ENCODE measurements around the gene DUSP22.

The DUSP22 gene

GRCh38 chr6:315921-316752, 23.9 kb downstream of the DUSP22 start:
- H2BK12ac ChIP-seq (ENCODE audit: low read length in 2 of 2) = no peak overlapping the region
- no peak overlapping the region for H3K4ac ChIP-seq (ENCODE audit: low read depth in 1 of 2, low read length in 2 of 2)
- peaks cover 0 to 4% of the 10 kb centered on the region in 2 experiments for H3K27me3 ChIP-seq (ENCODE audit: control insufficient read depth in 1 of 2, insufficient read depth in 1 of 2, low read length in 2 of 2)
- H2AK5ac ChIP-seq (ENCODE audit: low read length, severe bottlenecking) = no peak overlapping the region
- H3K4me3 ChIP-seq (ENCODE audit: insufficient read depth in 1 of 2, low read depth in 1 of 2, low read length in 2 of 2) = no peak overlapping the region
- DNase-seq = no peak
- no peak overlapping the region for H2BK15ac ChIP-seq (ENCODE audit: low read depth, poor library complexity, severe bottlenecking)
- H3K23ac ChIP-seq (ENCODE audit: low read length in 2 of 2) = no peak overlapping the region
- H3K27ac ChIP-seq (ENCODE audit: low read length, poor library complexity, severe bottlenecking) = no peak overlapping the region
- H2BK120ac ChIP-seq (ENCODE audit: low read depth, low read length) = no peak overlapping the region
- H3K9me3 ChIP-seq (ENCODE audit: control insufficient read depth, low read length) = no peaks in the 10 kb centered on the region
- no peak overlapping the region for H2AFZ ChIP-seq (ENCODE audit: low read depth, low read length)
- peaks cover 20% of the 10 kb centered on the region for H3K79me1 ChIP-seq (replicated peaks; ENCODE audit: low read length, poor library complexity, severe bottlenecking)
- no peak overlapping the region for H3K18ac ChIP-seq (ENCODE audit: low read depth in 1 of 2, low read length in 2 of 2)
- no peak overlapping the region for H4K91ac ChIP-seq (ENCODE audit: low read length)
- H2BK5ac ChIP-seq (ENCODE audit: low read depth, low read length, poor library complexity, severe bottlenecking) = no peak overlapping the region
- no peak overlapping the region for H3K4me2 ChIP-seq (ENCODE audit: low read length, poor library complexity, severe bottlenecking)
- H3K9ac ChIP-seq (ENCODE audit: low read length) = no peak overlapping the region
- WGBS = 77% methylated on average over 9 of the region's 10 CpGs
- no peak overlapping the region for H4K8ac ChIP-seq (ENCODE audit: low read length)
- H3K36me3 ChIP-seq (ENCODE audit: control insufficient read depth in 1 of 2, insufficient read depth in 2 of 2, low read depth in 1 of 2, low read length in 2 of 2) = peaks cover 0 to 3% of the 10 kb centered on the region in 2 experiments
- H3K4me1 ChIP-seq (ENCODE audit: control insufficient read depth, insufficient read depth, low read depth, low read length) = no peaks in the 10 kb centered on the region
- no peak overlapping the region for H3K14ac ChIP-seq (ENCODE audit: low read length in 2 of 2)

- H3K36me3 ChIP-seq (ENCODE audit: control insufficient read depth in 1 of 2, insufficient read depth in 2 of 2, low read depth in 1 of 2, low read length in 2 of 2) = peaks cover 0 to 3% of the 10 kb centered on the region in 2 experiments
- no peak overlapping the region for H2BK5ac ChIP-seq (ENCODE audit: low read depth, low read length, poor library complexity, severe bottlenecking)
- no peak overlapping the region for H3K23ac ChIP-seq (ENCODE audit: low read length in 2 of 2)
- H3K27ac ChIP-seq (ENCODE audit: low read length, poor library complexity, severe bottlenecking) = no peak overlapping the region
- no peak overlapping the region for H4K91ac ChIP-seq (ENCODE audit: low read length)
- no peak overlapping the region for H3K14ac ChIP-seq (ENCODE audit: low read length in 2 of 2)
- H2BK12ac ChIP-seq (ENCODE audit: low read length in 2 of 2) = no peak overlapping the region
- no peak overlapping the region for H2AK5ac ChIP-seq (ENCODE audit: low read length, severe bottlenecking)
- H3K9ac ChIP-seq (ENCODE audit: low read length) = no peak overlapping the region
- peaks cover 20% of the 10 kb centered on the region for H3K79me1 ChIP-seq (replicated peaks; ENCODE audit: low read length, poor library complexity, severe bottlenecking)
- no peaks in the 10 kb centered on the region for H3K9me3 ChIP-seq (ENCODE audit: control insufficient read depth, low read length)
- no peak overlapping the region for H3K4me2 ChIP-seq (ENCODE audit: low read length, poor library complexity, severe bottlenecking)
- H2BK120ac ChIP-seq (ENCODE audit: low read depth, low read length) = no peak overlapping the region
- H3K4ac ChIP-seq (ENCODE audit: low read depth in 1 of 2, low read length in 2 of 2) = no peak overlapping the region
- no peak overlapping the region for H3K18ac ChIP-seq (ENCODE audit: low read depth in 1 of 2, low read length in 2 of 2)
- H3K4me3 ChIP-seq (ENCODE audit: insufficient read depth in 1 of 2, low read depth in 1 of 2, low read length in 2 of 2) = no peak overlapping the region
- H3K27me3 ChIP-seq (ENCODE audit: control insufficient read depth in 1 of 2, insufficient read depth in 1 of 2, low read length in 2 of 2) = peaks cover 0 to 4% of the 10 kb centered on the region in 2 experiments
- no peaks in the 10 kb centered on the region for H3K4me1 ChIP-seq (ENCODE audit: control insufficient read depth, insufficient read depth, low read depth, low read length)
- no peak overlapping the region for H4K8ac ChIP-seq (ENCODE audit: low read length)
- no peak for DNase-seq
- H2AFZ ChIP-seq (ENCODE audit: low read depth, low read length) = no peak overlapping the region
- no peak overlapping the region for H2BK15ac ChIP-seq (ENCODE audit: low read depth, poor library complexity, severe bottlenecking)
Observed at GRCh38 chr6:316753-317038, 24.4 kb downstream of the DUSP22 start.

GRCh38 chr6:317060-317447, 24.8 kb downstream of the DUSP22 start:
- WGBS = 71% methylated on average over 7 of the region's 7 CpGs
- H3K9ac ChIP-seq (ENCODE audit: low read length) = no peak overlapping the region
- no peak overlapping the region for H3K23ac ChIP-seq (ENCODE audit: low read length in 2 of 2)
- peaks cover 0 to 4% of the 10 kb centered on the region in 2 experiments for H3K27me3 ChIP-seq (ENCODE audit: control insufficient read depth in 1 of 2, insufficient read depth in 1 of 2, low read length in 2 of 2)
- no peak overlapping the region for H3K14ac ChIP-seq (ENCODE audit: low read length in 2 of 2)
- no peak overlapping the region for H2AFZ ChIP-seq (ENCODE audit: low read depth, low read length)
- no peak overlapping the region for H3K27ac ChIP-seq (ENCODE audit: low read length, poor library complexity, severe bottlenecking)
- H2BK5ac ChIP-seq (ENCODE audit: low read depth, low read length, poor library complexity, severe bottlenecking) = no peak overlapping the region
- no peaks in the 10 kb centered on the region for H3K9me3 ChIP-seq (ENCODE audit: control insufficient read depth, low read length)
- DNase-seq = no peak
- H2AK5ac ChIP-seq (ENCODE audit: low read length, severe bottlenecking) = no peak overlapping the region
- peaks cover 20% of the 10 kb centered on the region for H3K79me1 ChIP-seq (replicated peaks; ENCODE audit: low read length, poor library complexity, severe bottlenecking)
- H3K4me3 ChIP-seq (ENCODE audit: insufficient read depth in 1 of 2, low read depth in 1 of 2, low read length in 2 of 2) = no peak overlapping the region
- H4K8ac ChIP-seq (ENCODE audit: low read length) = no peak overlapping the region
- H3K4me1 ChIP-seq (ENCODE audit: control insufficient read depth, insufficient read depth, low read depth, low read length) = no peaks in the 10 kb centered on the region
- no peak overlapping the region for H2BK12ac ChIP-seq (ENCODE audit: low read length in 2 of 2)
- no peak overlapping the region for H3K4ac ChIP-seq (ENCODE audit: low read depth in 1 of 2, low read length in 2 of 2)
- H3K18ac ChIP-seq (ENCODE audit: low read depth in 1 of 2, low read length in 2 of 2) = no peak overlapping the region
- no peak overlapping the region for H4K91ac ChIP-seq (ENCODE audit: low read length)
- H2BK120ac ChIP-seq (ENCODE audit: low read depth, low read length) = no peak overlapping the region
- no peaks in the 10 kb centered on the region for H3K36me3 ChIP-seq (ENCODE audit: control insufficient read depth in 1 of 2, insufficient read depth in 2 of 2, low read depth in 1 of 2, low read length in 2 of 2)
- H3K4me2 ChIP-seq (ENCODE audit: low read length, poor library complexity, severe bottlenecking) = no peak overlapping the region
- H2BK15ac ChIP-seq (ENCODE audit: low read depth, poor library complexity, severe bottlenecking) = no peak overlapping the region

GRCh38 chr6:317448-318144, 25.3 kb downstream of the DUSP22 start:
- DNase-seq = no peak
- no peak overlapping the region for H2BK12ac ChIP-seq (ENCODE audit: low read length in 2 of 2)
- H3K4me3 ChIP-seq (ENCODE audit: insufficient read depth in 1 of 2, low read depth in 1 of 2, low read length in 2 of 2) = no peak overlapping the region
- no peak overlapping the region for H3K9ac ChIP-seq (ENCODE audit: low read length)
- no peak overlapping the region for H2BK5ac ChIP-seq (ENCODE audit: low read depth, low read length, poor library complexity, severe bottlenecking)
- no peak overlapping the region for H3K27ac ChIP-seq (ENCODE audit: low read length, poor library complexity, severe bottlenecking)
- no peak overlapping the region for H4K91ac ChIP-seq (ENCODE audit: low read length)
- no peak overlapping the region for H2AFZ ChIP-seq (ENCODE audit: low read depth, low read length)
- no peak overlapping the region for H2BK120ac ChIP-seq (ENCODE audit: low read depth, low read length)
- no peaks in the 10 kb centered on the region for H3K9me3 ChIP-seq (ENCODE audit: control insufficient read depth, low read length)
- H3K4me2 ChIP-seq (ENCODE audit: low read length, poor library complexity, severe bottlenecking) = no peak overlapping the region
- no peak overlapping the region for H3K4ac ChIP-seq (ENCODE audit: low read depth in 1 of 2, low read length in 2 of 2)
- H3K36me3 ChIP-seq (ENCODE audit: control insufficient read depth in 1 of 2, insufficient read depth in 2 of 2, low read depth in 1 of 2, low read length in 2 of 2) = no peaks in the 10 kb centered on the region
- no peak overlapping the region for H2AK5ac ChIP-seq (ENCODE audit: low read length, severe bottlenecking)
- no peak overlapping the region for H3K18ac ChIP-seq (ENCODE audit: low read depth in 1 of 2, low read length in 2 of 2)
- H3K23ac ChIP-seq (ENCODE audit: low read length in 2 of 2) = no peak overlapping the region
- no peak overlapping the region for H3K14ac ChIP-seq (ENCODE audit: low read length in 2 of 2)
- no peaks in the 10 kb centered on the region for H3K4me1 ChIP-seq (ENCODE audit: control insufficient read depth, insufficient read depth, low read depth, low read length)
- peaks cover 21% of the 10 kb centered on the region for H3K79me1 ChIP-seq (replicated peaks; ENCODE audit: low read length, poor library complexity, severe bottlenecking)
- H4K8ac ChIP-seq (ENCODE audit: low read length) = no peak overlapping the region
- WGBS = 78% methylated on average over 18 of the region's 18 CpGs
- peaks cover 0 to 4% of the 10 kb centered on the region in 2 experiments for H3K27me3 ChIP-seq (ENCODE audit: control insufficient read depth in 1 of 2, insufficient read depth in 1 of 2, low read length in 2 of 2)
- H2BK15ac ChIP-seq (ENCODE audit: low read depth, poor library complexity, severe bottlenecking) = no peak overlapping the region
